Smooth muscle cell (in vitro differentiated cells): ENCODE results near the gene TBCK. TPM values are rescaled to one million over a fixed set of nuclear protein-coding genes. Genes with fewer than 3 reads are reported as not detected.

Experiments
- DNase-seq: peaks from one replicate; lab custom pipeline; 2025; ENCODE audit not compliant: unreplicated experiment; lab: John Stamatoyannopoulos, UW
- H2AFZ ChIP-seq: fragments of 200-600 bp; sonication (generic); 2 replicates; pipeline ENCODE4 v1.6.0; 2016; ENCODE audit warnings: antibody characterized with exemption, low read depth, mild to moderate bottlenecking
- H3F3A ChIP-seq: fragments of 200-600 bp; sonication (generic); 2 replicates; pipeline ENCODE4 v1.6.0; 2017; ENCODE audit warnings: antibody characterized with exemption, low read depth
- H3K27ac ChIP-seq: fragments of 200-600 bp; sonication (generic); 2 replicates; pipeline ENCODE4 v1.5.1; 2016; ENCODE audit warnings: low read depth, mild to moderate bottlenecking
- H3K27me3 ChIP-seq: fragments of 200-600 bp; sonication (generic); 2 replicates; pipeline ENCODE4 v1.6.1; 2016; ENCODE audit warnings: low read depth, mild to moderate bottlenecking
- H3K36me3 ChIP-seq: fragments of 200-600 bp; sonication (generic); 2 replicates; pipeline ENCODE4 v1.5.1; 2016; ENCODE audit warnings: low read depth
- H3K4me1 ChIP-seq: fragments of 200-600 bp; sonication (generic); 2 replicates; pipeline ENCODE4 v1.5.1; 2016; ENCODE audit warnings: low read depth
- H3K4me2 ChIP-seq: fragments of 200-600 bp; sonication (generic); 2 replicates; pipeline ENCODE4 v1.6.0; 2016; ENCODE audit warnings: mild to moderate bottlenecking
- H3K4me3 ChIP-seq: fragments of 200-600 bp; sonication (generic); 2 replicates; pipeline ENCODE4 v1.5.1; 2016; ENCODE audit warnings: mild to moderate bottlenecking
- H3K79me2 ChIP-seq: fragments of 200-600 bp; sonication (generic); 2 replicates; pipeline ENCODE4 v1.6.0; 2016; ENCODE audit warnings: low read depth, mild to moderate bottlenecking
- H3K9ac ChIP-seq: fragments of 200-600 bp; sonication (generic); 2 replicates; pipeline ENCODE4 v1.6.0; 2016; ENCODE audit warnings: low read depth
- H3K9me3 ChIP-seq: fragments of 200-600 bp; sonication (generic); replicated peaks from 2 replicates; pipeline ENCODE4 v1.5.1; 2016; ENCODE audit warnings: low read depth
- H4K20me1 ChIP-seq: fragments of 200-600 bp; sonication (generic); 2 replicates; pipeline ENCODE4 v1.6.0; 2016; ENCODE audit warnings: low read depth
- CTCF ChIP-seq: fragments of 200-600 bp; sonication (generic); IDR thresholded peaks from 2 replicates; pipeline ENCODE4 v1.5.1; 2017; ENCODE audit warnings: borderline replicate concordance, mild to moderate bottlenecking, antibody characterized with exemption; ENCODE audit not compliant: insufficient read depth, poor library complexity, severe bottlenecking
- WGBS: methylation state at CpG from one replicate; pipeline ENCODE4 v1.1.7; 2016; ENCODE audit warnings: low lambda C conversion rate; 5-methylcytosine and 5-hydroxymethylcytosine counted together
- polyA plus RNA-seq: library from polyadenylated mRNA; unstranded; fragments of >200 nt; fragmentation: Nextera tagmentation; extraction: Ambion mirVana; gene quantifications from 2 replicates; pipeline ENCODE4 v1.2.1, GENCODE V29; 2016
- total RNA-seq: library from RNA; depleted of rRNA; stranded (reverse); fragments of >200 nt; gene quantifications from 2 replicates; pipeline ENCODE4 v1.2.3, GENCODE V29; 2014

Gene TBCK
- total and polyA plus RNA-seq, 2 experiments from 2014 or later: 10.0 to 28.1 TPM

- Histone ChIP-seq H3K27ac (no peak overlapping the region), H3K36me3 (no peaks in the 10 kb centered on the region), H3K9me3 (peaks cover 3% of the 10 kb centered on the region), H2AFZ (no peak overlapping the region), H3K27me3 (no peaks in the 10 kb centered on the region), H3K9ac (no peak overlapping the region), H3F3A (no peaks in the 10 kb centered on the region), H3K4me3 (no peak overlapping the region), H3K4me2 (no peak overlapping the region), H3K4me1 (no peaks in the 10 kb centered on the region), H3K79me2 (no peaks in the 10 kb centered on the region), H4K20me1 (no peaks in the 10 kb centered on the region)
- 73% methylated on average over 5 of the region's 5 CpGs for WGBS
- no peak for DNase-seq
- no peak for TF ChIP-seq CTCF
These were observed 298.0 kb downstream of the TBCK start for GRCh38 chr4:106017975-106018374.

GRCh38 chr4:106011387-106011786, 304.6 kb downstream of the TBCK start:
- no peak for DNase-seq
- Histone ChIP-seq H4K20me1 (no peaks in the 10 kb centered on the region), H3K27me3 (no peaks in the 10 kb centered on the region), H3K36me3 (no peaks in the 10 kb centered on the region), H3K4me2 (no peak overlapping the region), H3F3A (no peaks in the 10 kb centered on the region), H3K4me3 (no peak overlapping the region), H3K9me3 (peaks cover 9% of the 10 kb centered on the region), H3K4me1 (no peaks in the 10 kb centered on the region), H3K9ac (no peak overlapping the region), H3K27ac (no peak overlapping the region), H3K79me2 (no peaks in the 10 kb centered on the region), H2AFZ (no peak overlapping the region)
- TF ChIP-seq CTCF: no peak
- 95% methylated on average over 1 of the region's 1 CpG for WGBS

- H3F3A ChIP-seq: no peaks in the 10 kb centered on the region
- no peak overlapping the region for H3K4me3 ChIP-seq
- no peaks in the 10 kb centered on the region for H3K27me3 ChIP-seq
- no peaks in the 10 kb centered on the region for H4K20me1 ChIP-seq
- H3K36me3 ChIP-seq: no peaks in the 10 kb centered on the region
- H3K27ac ChIP-seq: no peak overlapping the region
- peaks cover 9% of the 10 kb centered on the region for H3K9me3 ChIP-seq
- H3K9ac ChIP-seq: no peak overlapping the region
- H3K79me2 ChIP-seq: no peaks in the 10 kb centered on the region
- no peak overlapping the region for H3K4me2 ChIP-seq
- no peak for DNase-seq
- 90% methylated on average over 2 of the region's 2 CpGs for WGBS
- H3K4me1 ChIP-seq: no peaks in the 10 kb centered on the region
- TF ChIP-seq CTCF: no peak
- no peak overlapping the region for H2AFZ ChIP-seq
These were observed 305.2 kb downstream of the TBCK start for GRCh38 chr4:106010761-106011160.

- Histone ChIP-seq H3K27me3 (no peaks in the 10 kb centered on the region), H3K36me3 (no peaks in the 10 kb centered on the region), H3F3A (no peaks in the 10 kb centered on the region), H3K79me2 (no peaks in the 10 kb centered on the region), H3K9me3 (no peaks in the 10 kb centered on the region), H3K9ac (no peak overlapping the region), H4K20me1 (no peaks in the 10 kb centered on the region), H2AFZ (no peak overlapping the region), H3K4me3 (no peak overlapping the region), H3K4me2 (no peak overlapping the region), H3K27ac (no peak overlapping the region), H3K4me1 (peaks cover 6% of the 10 kb centered on the region)
- DNase-seq: no peak
- 47% methylated on average over 2 of the region's 2 CpGs for WGBS
- no peak for TF ChIP-seq CTCF
These were observed 313.0 kb downstream of the TBCK start for GRCh38 chr4:106002994-106003393.
